NOMO-1 treated with DMSO at 0.1 percent for 48 hours (cell line): ENCODE measurements around the gene ARHGEF1.
"Not testable (repeated sequence)": the region's sequence is repeated elsewhere in the genome, so short reads cannot be mapped to it uniquely, and the experiment has no call there.

Source experiments
- DNase-seq: peaks from one replicate; lab custom pipeline; 2025; ENCODE audit not compliant: unreplicated experiment; lab: John Stamatoyannopoulos, UW

ARHGEF1 gene

DNA sequence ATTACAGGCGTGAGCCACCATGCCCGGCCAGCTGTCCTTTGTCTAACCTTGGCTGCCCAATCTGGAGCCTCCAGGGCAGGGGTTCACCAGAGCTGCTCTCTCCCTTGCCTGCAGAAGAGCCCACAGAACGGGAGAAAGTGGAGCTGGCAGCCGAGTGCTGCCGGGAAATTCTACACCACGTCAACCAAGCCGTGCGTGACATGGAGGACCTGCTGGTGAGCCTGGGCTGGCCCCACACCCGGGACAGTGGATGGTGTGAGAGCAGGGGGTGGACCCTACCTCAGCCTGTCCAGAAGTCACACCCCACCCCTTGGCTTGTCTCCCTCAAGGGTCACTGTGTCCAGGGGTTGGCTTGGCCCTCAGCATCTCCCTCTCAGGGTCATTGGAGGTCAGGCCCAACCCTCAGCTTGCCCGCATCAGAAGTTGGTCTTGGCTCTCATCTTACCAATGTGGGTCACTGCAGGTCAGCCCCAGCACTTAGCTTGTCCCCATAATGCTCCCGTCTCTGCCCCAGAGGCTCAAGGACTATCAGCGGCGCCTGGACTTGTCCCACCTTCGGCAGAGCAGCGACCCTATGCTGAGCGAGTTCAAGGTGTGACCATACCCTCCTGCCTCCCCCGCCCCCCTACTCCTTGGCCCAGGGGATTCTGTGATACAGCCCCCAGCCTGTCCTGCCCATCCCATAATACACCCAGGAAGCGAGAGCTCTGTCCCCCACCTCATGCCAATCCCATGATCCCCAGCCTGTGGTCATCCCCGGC is 20.4 kb downstream of the ARHGEF1 start:
- DNase-seq, result no peak

DNA sequence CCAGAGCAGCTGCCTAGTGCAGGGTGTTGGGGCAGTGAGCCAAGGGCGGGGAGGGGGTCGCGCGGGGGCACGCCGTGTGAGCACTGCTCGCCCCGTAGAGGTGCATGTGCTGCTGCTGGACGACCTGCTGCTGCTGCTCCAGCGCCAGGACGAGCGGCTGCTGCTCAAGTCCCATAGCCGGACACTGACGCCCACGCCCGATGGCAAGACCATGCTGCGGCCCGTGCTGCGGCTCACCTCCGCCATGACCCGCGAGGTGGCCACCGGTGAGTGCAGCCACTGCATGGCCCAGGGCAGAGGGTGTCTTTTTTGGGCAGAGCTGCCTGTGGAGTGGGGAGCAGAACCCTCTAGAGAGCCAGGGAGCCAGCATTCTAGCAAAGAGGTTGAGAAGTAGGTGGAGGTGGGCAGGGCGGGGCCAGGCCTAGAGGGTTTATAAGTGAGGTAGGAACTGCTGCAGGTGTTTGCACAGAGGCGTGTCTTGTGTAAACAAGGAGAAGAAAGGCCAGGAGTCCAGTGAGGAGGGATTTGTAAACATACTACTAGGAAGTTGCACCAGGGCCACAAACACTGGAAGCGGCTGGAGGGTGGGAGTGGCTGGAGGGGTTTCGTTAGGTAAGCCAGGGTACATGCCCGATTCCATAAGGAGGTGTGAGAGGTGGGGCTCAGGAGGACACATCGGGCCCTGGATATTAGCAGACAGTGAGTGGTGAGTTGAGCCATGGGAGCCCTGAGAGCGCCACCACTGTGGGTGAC is 21.3 kb downstream of the ARHGEF1 start:
- no peak for DNase-seq

DNA sequence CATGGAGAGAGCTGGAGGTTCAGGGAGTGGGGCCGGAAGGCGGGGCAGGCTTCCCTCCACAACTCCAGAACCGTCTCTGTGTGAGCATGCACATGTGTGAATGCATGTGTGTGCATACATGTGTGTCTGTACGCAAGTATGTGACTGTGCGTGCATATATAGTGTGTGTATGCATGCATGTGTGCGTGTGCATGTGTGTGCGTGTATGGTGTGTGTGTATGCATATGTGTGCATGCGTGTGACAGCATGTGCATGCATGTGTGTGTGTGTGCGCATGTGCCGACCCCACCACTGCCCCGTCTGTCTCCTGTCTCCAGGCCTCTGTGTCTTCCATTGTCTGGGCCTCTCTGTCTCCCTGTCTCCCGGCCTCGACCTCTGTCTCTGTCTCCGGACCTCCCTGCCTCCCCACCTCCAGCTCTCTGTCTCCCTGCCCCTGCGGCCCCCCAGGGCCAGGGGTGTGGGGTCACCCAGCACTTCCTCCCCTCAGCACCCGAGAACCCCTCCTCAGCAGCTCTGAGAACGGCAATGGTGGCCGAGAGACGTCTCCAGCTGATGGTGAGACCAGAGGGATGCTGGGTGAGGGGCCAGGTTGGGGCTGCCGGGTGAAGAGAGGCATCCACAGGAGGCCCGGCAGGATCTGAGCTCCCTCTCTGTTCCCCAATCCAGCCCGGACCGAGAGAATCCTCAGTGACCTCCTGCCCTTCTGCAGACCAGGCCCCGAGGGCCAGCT is 22.5 kb downstream of the ARHGEF1 start:
- DNase-seq, result no peak

DNA sequence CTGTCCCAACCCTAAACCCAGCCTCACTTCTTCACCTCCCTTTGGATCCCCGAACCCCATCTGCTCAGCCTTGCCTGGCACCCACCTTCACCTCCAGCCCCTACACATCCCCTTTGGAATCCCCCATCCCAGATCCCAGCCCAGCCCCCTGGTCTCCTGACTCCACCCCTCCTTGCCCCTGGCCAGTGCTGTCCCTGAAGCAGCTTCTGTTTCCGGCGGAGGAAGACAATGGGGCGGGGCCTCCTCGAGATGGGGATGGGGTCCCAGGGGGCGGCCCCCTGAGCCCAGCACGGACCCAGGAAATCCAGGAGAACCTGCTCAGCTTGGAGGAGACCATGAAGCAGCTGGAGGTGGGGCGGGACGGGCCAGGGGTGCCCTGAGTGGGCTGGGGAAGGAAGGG is 23.3 kb downstream of the ARHGEF1 start:
- DNase-seq, result no peak

GRCh38 chr19:41906916-41907680 is 24.1 kb downstream of the ARHGEF1 start:
- DNase-seq, result no peak

DNA sequence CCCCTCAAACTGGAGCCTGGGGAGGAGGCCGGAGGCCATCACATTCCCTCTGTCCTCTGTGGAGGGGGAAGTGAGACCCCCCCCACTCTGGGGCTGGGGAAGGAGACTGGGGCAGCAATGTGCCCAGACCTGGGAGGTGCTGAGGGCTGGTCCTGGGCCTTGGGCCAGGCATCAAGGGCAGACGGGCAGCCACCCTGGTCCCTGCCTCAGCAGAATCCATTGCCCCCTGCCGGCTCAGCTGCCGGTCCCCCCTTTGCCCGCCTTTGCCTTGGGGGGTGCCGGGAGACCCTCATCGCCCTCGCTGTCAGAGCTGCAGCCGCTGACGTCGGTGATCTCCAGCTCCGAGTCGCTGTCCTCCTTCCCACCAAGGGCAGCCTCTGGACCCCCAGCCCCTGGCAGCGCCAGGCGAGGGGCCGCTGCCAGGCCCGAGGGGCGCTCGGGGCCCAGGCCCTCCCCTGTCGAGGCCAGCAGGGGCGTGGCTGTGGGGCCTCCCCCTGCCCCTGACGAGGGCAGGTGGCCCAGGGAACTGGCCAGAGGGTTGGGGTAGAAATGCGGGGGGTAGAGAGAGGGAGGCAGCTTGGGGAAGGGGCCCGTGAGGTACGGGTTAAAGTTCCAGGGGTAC is 25.1 kb downstream of the ARHGEF1 start:
- no peak for DNase-seq

DNA sequence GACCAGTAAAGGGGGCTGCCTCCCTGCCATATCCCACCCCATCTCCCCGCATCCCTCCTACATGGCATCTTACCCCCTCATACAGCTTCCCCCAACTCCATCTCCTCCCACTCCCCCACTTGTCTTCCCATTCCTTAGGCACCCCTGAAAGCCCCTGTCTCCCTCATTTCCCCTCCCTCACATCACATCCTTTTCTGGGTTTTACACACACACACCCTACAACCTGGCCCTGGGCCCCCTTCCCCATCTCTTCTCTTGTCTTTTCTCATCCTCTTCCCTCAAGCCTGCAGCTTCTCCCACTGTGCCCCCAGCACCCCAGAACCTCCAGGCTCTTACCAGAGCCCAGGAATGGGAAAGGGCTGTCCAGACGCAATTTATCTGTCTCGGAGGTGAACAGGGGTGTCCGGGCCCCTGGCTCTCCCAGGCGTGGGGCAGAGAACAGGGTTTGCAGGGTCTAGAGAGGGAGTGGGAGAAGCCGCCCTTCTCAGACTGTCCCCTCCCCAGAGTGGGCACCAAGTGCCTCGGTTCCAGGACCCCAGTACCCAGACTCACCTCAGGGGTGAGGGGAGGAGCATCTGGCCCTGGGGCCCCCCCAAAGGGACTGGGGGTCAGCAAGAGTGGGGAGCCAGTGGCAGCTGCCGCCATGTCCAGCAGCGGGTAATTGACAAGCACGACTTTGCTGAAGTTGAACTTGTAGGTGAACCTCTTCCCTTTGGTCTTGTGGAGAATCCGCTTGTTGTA is 25.9 kb downstream of the ARHGEF1 start:
- DNase-seq, result no peak

DNA sequence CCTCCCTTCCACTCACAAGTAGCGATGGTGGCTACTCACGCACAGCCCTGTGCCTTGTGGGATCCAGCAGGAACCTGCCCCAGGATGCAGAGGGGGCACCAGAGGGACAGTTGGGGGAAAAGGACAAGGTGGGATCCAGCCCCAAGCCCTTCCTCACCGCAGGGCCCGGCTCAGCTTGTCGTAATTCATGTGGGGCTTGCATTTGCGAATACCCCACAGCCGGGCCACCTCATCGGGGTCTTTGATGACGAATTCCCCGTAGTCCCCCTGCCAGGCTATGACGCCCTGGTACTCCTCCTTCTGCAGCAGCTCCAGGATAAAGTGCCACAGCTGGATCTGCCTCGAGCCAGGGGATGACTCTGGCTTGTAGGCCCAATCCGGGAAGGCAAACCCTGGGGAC is 26.7 kb downstream of the ARHGEF1 start:
- DNase-seq, result no peak

DNA sequence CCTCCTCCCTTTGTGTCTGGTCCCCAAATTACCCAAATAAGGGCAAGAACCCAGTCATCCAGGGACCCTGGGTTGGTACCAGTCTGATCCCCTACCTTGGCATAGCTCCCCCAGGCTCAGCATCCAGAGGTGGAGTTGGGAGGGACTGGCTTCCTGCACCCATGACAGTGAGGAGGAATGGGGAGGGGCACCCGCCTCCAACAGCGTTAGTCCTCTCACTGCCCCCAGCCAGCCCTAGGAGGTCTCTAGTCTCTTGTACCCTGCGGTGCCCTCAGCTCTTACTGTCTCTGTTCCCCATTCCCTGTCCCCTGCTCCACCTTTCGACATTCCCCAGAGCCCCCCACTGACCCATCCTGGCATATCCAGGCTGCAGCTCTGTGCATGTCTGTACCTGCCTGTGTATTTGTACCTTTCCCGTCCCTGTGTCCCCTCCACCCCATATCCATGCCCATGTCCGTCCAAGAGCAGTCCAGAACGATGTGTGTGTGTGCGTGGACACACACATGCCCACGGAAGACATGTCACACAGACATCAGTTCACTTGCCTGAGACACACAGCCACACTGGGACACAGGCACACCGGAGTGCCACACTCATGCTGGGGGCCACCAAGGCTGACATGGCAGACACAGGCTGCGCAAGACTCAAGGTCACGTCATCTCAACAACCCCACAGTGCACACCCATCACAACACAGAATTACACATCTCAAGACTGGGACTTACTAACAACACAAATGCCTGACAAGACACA is 27.4 kb downstream of the ARHGEF1 start:
- no peak for DNase-seq

DNA sequence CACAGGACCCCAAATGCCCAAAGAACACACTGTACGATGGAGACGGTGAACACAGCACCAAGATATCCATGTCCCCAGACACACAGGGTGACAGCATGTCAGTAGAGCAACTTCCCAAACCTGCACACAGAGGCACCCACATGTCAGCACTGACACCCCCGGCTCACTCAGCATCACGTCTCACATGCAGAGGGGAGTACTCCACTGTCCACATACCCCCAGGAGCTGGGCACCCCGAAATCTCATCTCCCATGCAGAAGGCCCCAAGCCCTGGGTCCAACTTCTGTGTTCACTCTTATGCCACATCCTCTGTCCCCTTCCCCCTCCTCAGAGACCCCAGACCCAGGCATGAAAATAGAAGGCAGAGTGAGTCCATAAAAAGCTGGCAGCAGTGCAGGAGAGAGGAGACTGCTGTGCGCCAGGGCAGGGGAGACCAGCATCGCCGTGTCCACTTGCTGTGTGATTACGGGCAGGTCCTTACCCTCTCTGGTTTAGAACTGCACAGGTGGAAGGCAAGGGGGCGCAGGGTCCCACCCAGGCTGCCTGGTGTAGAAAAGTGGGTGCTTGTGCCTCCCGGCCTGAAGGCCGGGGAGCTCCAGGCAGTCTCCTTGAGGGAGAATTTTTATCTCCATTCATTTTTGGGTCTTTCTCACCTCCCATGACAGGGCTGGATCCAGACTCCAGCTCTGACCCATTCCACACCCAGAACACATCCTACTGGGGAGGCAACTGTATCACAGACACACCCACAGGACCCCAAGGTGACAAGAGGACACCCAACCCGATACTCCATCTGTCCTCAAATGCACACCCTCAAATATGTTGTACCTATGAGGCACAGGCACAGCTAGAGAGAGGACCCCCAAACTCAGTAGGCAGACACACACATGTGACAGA is 28.3 kb downstream of the ARHGEF1 start:
- DNase-seq, result no peak

DNA sequence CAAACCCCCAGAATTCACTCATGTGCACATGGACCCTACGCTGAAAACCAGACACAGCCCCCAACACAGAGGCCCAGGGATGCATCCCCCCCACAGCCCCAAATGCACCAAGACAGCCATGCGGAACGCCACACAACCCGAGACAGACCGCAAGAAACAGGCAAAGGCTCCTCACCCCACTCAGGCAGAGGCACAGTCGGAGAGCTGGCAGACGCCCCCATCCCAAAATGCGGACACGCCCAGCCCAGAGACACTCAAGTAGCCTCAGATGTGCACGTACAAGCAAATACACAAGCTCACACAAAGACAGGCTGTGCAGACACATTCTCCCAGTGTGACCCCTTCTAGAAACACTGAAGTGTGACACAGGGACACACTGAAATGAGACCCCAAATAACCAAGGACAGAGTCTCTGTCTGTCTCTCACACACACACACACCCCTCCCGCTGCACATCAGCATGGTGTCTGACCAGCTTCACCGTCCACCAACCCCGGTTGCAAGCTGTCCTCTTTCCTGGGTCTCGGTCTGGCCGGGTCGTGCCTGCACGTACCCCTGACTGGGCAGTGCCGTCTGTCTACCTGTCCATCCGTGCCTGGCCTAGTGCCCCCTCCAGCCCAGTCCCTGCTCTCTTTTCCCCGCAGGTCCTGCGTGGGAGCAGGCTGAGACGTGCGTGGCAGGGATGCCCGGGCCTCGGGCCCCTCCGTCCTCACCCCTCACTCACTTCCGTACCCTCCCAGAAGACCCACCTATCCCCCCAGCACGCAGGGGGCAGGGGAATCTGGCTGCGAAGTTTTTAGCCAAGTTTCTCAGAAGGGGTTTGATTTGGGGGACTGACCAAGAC is 29.1 kb downstream of the ARHGEF1 start:
- DNase-seq, result no peak

GRCh38 chr19:41912899-41913537 is 30.0 kb downstream of the ARHGEF1 start:
- DNase-seq, result no peak

DNA sequence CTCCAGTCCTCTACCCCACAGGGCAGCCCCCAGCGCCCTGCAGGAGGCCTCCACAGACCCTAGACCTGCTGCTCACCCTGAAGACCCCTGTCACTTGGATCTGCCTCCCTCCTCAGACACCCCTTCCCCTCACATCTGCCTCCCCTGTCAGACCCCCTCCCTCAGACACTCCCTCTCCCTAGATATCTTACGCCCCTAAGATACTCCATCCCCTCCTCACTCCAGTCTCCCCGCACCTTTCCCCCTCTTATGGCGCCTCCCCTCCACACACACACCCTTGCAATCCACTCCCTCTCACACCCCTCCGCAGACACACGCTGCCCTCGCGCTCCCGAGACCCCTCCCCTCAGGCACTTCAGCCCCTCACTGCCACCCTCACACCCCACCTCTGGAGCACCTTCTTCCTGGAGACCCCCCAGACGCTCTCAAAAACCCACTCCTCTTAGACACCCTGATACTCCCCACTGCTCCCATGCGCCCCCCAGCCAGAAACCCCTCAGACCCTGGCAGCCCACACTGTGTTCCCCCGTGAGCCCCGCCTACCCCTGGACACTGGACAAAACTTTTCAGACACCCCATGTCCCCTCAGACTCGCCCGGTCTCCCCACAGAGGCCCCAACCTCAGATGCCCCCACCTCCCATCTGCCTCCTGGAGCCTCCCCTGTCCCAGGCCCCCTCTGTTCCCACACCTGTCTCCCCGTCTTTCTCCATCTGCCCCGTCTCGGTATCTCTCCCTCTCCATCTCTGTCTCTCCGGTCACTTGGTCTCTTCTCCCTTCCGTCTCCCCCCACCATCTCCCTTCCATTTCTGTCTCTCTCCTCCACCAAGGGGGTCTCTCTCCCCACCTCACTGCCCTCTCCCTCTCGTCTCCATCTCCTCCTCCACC is 30.8 kb downstream of the ARHGEF1 start:
- no peak for DNase-seq

DNA sequence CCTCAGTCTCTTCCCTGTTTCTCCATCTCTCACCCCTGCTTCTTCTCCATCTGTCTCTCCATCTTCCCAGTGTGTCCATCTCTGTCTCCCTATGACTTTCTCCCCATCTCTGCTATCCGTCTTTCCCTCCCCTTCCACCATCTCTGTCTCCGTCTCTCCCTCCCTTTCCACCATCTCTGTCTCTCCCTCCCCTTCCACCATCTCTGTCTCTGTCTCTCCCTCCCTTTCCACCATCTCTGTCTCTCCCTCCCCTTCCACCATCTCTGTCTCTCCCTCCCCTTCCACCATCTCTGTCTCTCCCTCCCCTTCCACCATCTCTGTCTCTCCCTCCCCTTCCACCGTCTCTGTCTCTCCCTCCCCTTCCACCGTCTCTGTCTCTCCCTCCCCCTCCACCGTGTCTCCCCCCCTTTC is 31.4 kb downstream of the ARHGEF1 start:
- not testable (repeated sequence) for DNase-seq

DNA sequence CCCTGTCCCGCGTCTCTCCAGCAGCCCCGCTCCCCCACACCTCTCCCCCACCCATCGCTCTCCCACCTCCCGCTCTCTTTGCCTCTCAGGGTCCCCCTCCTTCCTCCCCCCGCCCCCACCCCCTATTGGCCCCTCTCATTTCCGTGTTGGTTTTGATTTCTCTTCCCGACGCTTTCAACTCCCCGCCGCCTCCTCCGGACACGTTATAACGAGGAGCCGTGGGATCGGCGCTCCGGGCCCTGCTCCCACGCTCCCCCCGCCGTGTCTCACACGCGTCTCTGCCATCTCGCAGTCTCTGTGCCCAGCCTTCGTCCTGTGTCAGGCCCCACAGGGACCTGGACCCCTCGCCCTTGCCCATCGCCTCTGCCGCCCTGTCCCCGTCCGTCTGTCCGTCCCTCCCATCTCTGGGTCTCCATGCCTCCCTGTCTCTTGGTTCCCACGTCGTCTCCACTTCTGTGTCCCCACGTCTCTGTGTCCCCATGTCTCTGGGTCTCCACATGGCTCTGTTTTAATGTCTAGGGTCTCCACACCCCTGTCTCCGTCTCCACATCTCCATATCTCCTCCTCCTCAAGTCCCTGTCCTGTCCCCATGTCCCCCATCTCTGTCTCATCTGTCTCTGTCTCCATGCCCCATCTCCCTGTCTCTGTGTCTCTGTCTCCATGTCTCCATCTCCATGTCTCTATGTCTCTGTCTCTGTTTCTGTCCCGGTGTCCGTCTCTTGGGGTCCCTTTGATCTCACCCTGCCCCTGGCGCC is 32.2 kb downstream of the ARHGEF1 start:
- DNase-seq, result no peak
